Measurements from ENCODE around the gene IGDCC3.

Gene IGDCC3

GRCh38 chr15:65382146-65382491 is 4.3 kb upstream of the IGDCC3 start:
- no peak overlapping the region for H2BK15ac ChIP-seq (ENCODE audit: low read depth, poor library complexity, severe bottlenecking)
- H3K14ac ChIP-seq (ENCODE audit: low read length in 2 of 2), result no peak overlapping the region
- H2AFZ ChIP-seq (ENCODE audit: low read depth, low read length), result no peak overlapping the region
- peaks cover 5 to 57% of the 10 kb centered on the region in 2 experiments for H3K36me3 ChIP-seq (ENCODE audit: control insufficient read depth in 1 of 2, insufficient read depth in 2 of 2, low read depth in 1 of 2, low read length in 2 of 2)
- H2BK5ac ChIP-seq (ENCODE audit: low read depth, low read length, poor library complexity, severe bottlenecking), result no peak overlapping the region
- no peak overlapping the region for H3K23ac ChIP-seq (ENCODE audit: low read length in 2 of 2)
- H3K9me3 ChIP-seq (ENCODE audit: control insufficient read depth, low read length), result no peaks in the 10 kb centered on the region
- peaks cover 8 to 65% of the 10 kb centered on the region in 2 experiments for H3K27me3 ChIP-seq (ENCODE audit: control insufficient read depth in 1 of 2, insufficient read depth in 1 of 2, low read length in 2 of 2)
- no peaks in the 10 kb centered on the region for H3K79me1 ChIP-seq (replicated peaks; ENCODE audit: low read length, poor library complexity, severe bottlenecking)
- no peak overlapping the region for H3K18ac ChIP-seq (ENCODE audit: low read depth in 1 of 2, low read length in 2 of 2)
- no peak overlapping the region for H3K9ac ChIP-seq (ENCODE audit: low read length)
- no peak overlapping the region for H3K4ac ChIP-seq (ENCODE audit: low read depth in 1 of 2, low read length in 2 of 2)
- H2AK5ac ChIP-seq (ENCODE audit: low read length, severe bottlenecking), result no peak overlapping the region
- H2BK12ac ChIP-seq (ENCODE audit: low read length in 2 of 2), result no peak overlapping the region
- no peak overlapping the region for H4K8ac ChIP-seq (ENCODE audit: low read length)
- peaks cover 16% of the 10 kb centered on the region for H3K4me1 ChIP-seq (ENCODE audit: control insufficient read depth, insufficient read depth, low read depth, low read length)
- no peak for DNase-seq
- no peak overlapping the region for H3K4me2 ChIP-seq (ENCODE audit: low read length, poor library complexity, severe bottlenecking)
- H3K4me3 ChIP-seq (ENCODE audit: insufficient read depth in 1 of 2, low read depth in 1 of 2, low read length in 2 of 2), result no peak overlapping the region
- no peak overlapping the region for H4K91ac ChIP-seq (ENCODE audit: low read length)
- H2BK120ac ChIP-seq (ENCODE audit: low read depth, low read length), result no peak overlapping the region
- WGBS, result 90% methylated on average over 1 of the region's 6 CpGs
- no peak overlapping the region for H3K27ac ChIP-seq (ENCODE audit: low read length, poor library complexity, severe bottlenecking)

GRCh38 chr15:65381445-65382145 is 3.8 kb upstream of the IGDCC3 start:
- H3K79me1 ChIP-seq (replicated peaks; ENCODE audit: low read length, poor library complexity, severe bottlenecking), result no peaks in the 10 kb centered on the region
- no peak overlapping the region for H4K91ac ChIP-seq (ENCODE audit: low read length)
- H3K14ac ChIP-seq (ENCODE audit: low read length in 2 of 2), result no peak overlapping the region
- H3K27me3 ChIP-seq (ENCODE audit: control insufficient read depth in 1 of 2, insufficient read depth in 1 of 2, low read length in 2 of 2), result peaks cover 14 to 71% of the 10 kb centered on the region in 2 experiments
- H2BK15ac ChIP-seq (ENCODE audit: low read depth, poor library complexity, severe bottlenecking), result no peak overlapping the region
- H2BK5ac ChIP-seq (ENCODE audit: low read depth, low read length, poor library complexity, severe bottlenecking), result no peak overlapping the region
- DNase-seq, result no peak
- H4K8ac ChIP-seq (ENCODE audit: low read length), result no peak overlapping the region
- no peak overlapping the region for H3K23ac ChIP-seq (ENCODE audit: low read length in 2 of 2)
- H3K9ac ChIP-seq (ENCODE audit: low read length), result no peak overlapping the region
- no peak overlapping the region for H3K27ac ChIP-seq (ENCODE audit: low read length, poor library complexity, severe bottlenecking)
- no peak overlapping the region for H2BK120ac ChIP-seq (ENCODE audit: low read depth, low read length)
- no peaks in the 10 kb centered on the region for H3K9me3 ChIP-seq (ENCODE audit: control insufficient read depth, low read length)
- H2AFZ ChIP-seq (ENCODE audit: low read depth, low read length), result no peak overlapping the region
- no peak overlapping the region for H3K18ac ChIP-seq (ENCODE audit: low read depth in 1 of 2, low read length in 2 of 2)
- no peak overlapping the region for H3K4ac ChIP-seq (ENCODE audit: low read depth in 1 of 2, low read length in 2 of 2)
- no peak overlapping the region for H3K4me3 ChIP-seq (ENCODE audit: insufficient read depth in 1 of 2, low read depth in 1 of 2, low read length in 2 of 2)
- WGBS, result no CpG with 5 or more reads among the region's 1 CpG
- H3K4me1 ChIP-seq (ENCODE audit: control insufficient read depth, insufficient read depth, low read depth, low read length), result peaks cover 22% of the 10 kb centered on the region
- no peak overlapping the region for H3K4me2 ChIP-seq (ENCODE audit: low read length, poor library complexity, severe bottlenecking)
- no peak overlapping the region for H2BK12ac ChIP-seq (ENCODE audit: low read length in 2 of 2)
- H3K36me3 ChIP-seq (ENCODE audit: control insufficient read depth in 1 of 2, insufficient read depth in 2 of 2, low read depth in 1 of 2, low read length in 2 of 2), result peaks cover 5 to 52% of the 10 kb centered on the region in 2 experiments
- no peak overlapping the region for H2AK5ac ChIP-seq (ENCODE audit: low read length, severe bottlenecking)

DNA sequence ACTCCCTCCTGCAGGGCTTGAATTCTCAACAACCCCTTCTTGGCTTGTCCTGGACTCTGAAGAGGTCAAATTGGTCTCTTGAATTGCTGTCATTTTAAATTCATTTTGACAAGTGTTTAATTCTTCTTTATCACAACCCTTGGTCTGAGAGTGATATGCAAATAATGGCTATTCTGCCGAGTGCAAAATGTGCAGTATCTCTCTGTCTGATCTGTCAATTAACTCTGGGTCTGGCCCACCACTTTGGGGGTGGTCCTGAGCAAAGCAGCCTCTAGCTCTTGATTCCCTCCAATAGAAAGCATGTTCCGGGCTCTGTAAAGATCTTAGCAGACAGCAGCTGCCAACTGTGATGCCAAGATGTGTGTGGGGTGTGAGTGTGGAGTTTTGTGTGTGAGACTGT is 2.2 kb upstream of the IGDCC3 start:
- Histone ChIP-seq H4K8ac (ENCODE audit: low read length) (no peak overlapping the region), H2BK12ac (ENCODE audit: low read length in 2 of 2) (no peak overlapping the region), H2BK5ac (ENCODE audit: low read depth, low read length, poor library complexity, severe bottlenecking) (no peak overlapping the region), H2BK120ac (ENCODE audit: low read depth, low read length) (no peak overlapping the region), H3K4me2 (ENCODE audit: low read length, poor library complexity, severe bottlenecking) (no peak overlapping the region), H3K4ac (ENCODE audit: low read depth in 1 of 2, low read length in 2 of 2) (no peak overlapping the region), H2AK5ac (ENCODE audit: low read length, severe bottlenecking) (no peak overlapping the region), H3K36me3 (ENCODE audit: control insufficient read depth in 1 of 2, insufficient read depth in 2 of 2, low read depth in 1 of 2, low read length in 2 of 2) (peaks cover 5 to 36% of the 10 kb centered on the region in 2 experiments), H3K9me3 (ENCODE audit: control insufficient read depth, low read length) (no peaks in the 10 kb centered on the region), H2BK15ac (ENCODE audit: low read depth, poor library complexity, severe bottlenecking) (no peak overlapping the region), H3K79me1 (replicated peaks; ENCODE audit: low read length, poor library complexity, severe bottlenecking) (no peaks in the 10 kb centered on the region), H3K9ac (ENCODE audit: low read length) (no peak overlapping the region), H3K18ac (ENCODE audit: low read depth in 1 of 2, low read length in 2 of 2) (no peak overlapping the region), H3K14ac (ENCODE audit: low read length in 2 of 2) (no peak overlapping the region), H3K4me3 (ENCODE audit: insufficient read depth in 1 of 2, low read depth in 1 of 2, low read length in 2 of 2) (no peak overlapping the region), H3K23ac (ENCODE audit: low read length in 2 of 2) (no peak overlapping the region), H4K91ac (ENCODE audit: low read length) (no peak overlapping the region), H3K4me1 (ENCODE audit: control insufficient read depth, insufficient read depth, low read depth, low read length) (peaks cover 20% of the 10 kb centered on the region), H3K27ac (ENCODE audit: low read length, poor library complexity, severe bottlenecking) (no peak overlapping the region), H2AFZ (ENCODE audit: low read depth, low read length) (no peak overlapping the region), H3K27me3 (ENCODE audit: control insufficient read depth in 1 of 2, insufficient read depth in 1 of 2, low read length in 2 of 2) (peaks cover 30 to 86% of the 10 kb centered on the region in 2 experiments)
- no peak for DNase-seq
- WGBS, result 65% methylated on average over 2 of the region's 2 CpGs

GRCh38 chr15:65377105-65377975 is 462 bp downstream of the IGDCC3 start:
- H3K4ac ChIP-seq (ENCODE audit: low read depth in 1 of 2, low read length in 2 of 2), result peak overlapping the region; percentile 47 to 83
- H3K4me3 ChIP-seq (ENCODE audit: insufficient read depth in 1 of 2, low read depth in 1 of 2, low read length in 2 of 2), result peak overlapping the region; percentile 58 to 72
- H2BK12ac ChIP-seq (ENCODE audit: low read length in 2 of 2), result peak overlapping the region; percentile 28 to 87
- peak overlapping the region; percentile 1 to 97 for H3K14ac ChIP-seq (ENCODE audit: low read length in 2 of 2)
- no peak overlapping the region for H3K27ac ChIP-seq (ENCODE audit: low read length, poor library complexity, severe bottlenecking)
- peak overlapping the region; percentile 97 for H3K4me2 ChIP-seq (ENCODE audit: low read length, poor library complexity, severe bottlenecking)
- H3K9ac ChIP-seq (ENCODE audit: low read length), result no peak overlapping the region
- H3K27me3 ChIP-seq (ENCODE audit: control insufficient read depth in 1 of 2, insufficient read depth in 1 of 2, low read length in 2 of 2), result peaks cover 56 to 90% of the 10 kb centered on the region in 2 experiments
- H3K23ac ChIP-seq (ENCODE audit: low read length in 2 of 2), result peak overlapping the region in 1 of 2 experiments; percentile 66
- under 1% methylated on average over 63 of the region's 99 CpGs for WGBS
- H2BK15ac ChIP-seq (ENCODE audit: low read depth, poor library complexity, severe bottlenecking), result peak overlapping the region; percentile 58
- H2BK5ac ChIP-seq (ENCODE audit: low read depth, low read length, poor library complexity, severe bottlenecking), result no peak overlapping the region
- H3K18ac ChIP-seq (ENCODE audit: low read depth in 1 of 2, low read length in 2 of 2), result peak overlapping the region; percentile 79 to 89
- peaks cover 16% of the 10 kb centered on the region for H3K4me1 ChIP-seq (ENCODE audit: control insufficient read depth, insufficient read depth, low read depth, low read length)
- no peaks in the 10 kb centered on the region for H3K9me3 ChIP-seq (ENCODE audit: control insufficient read depth, low read length)
- H3K36me3 ChIP-seq (ENCODE audit: control insufficient read depth in 1 of 2, insufficient read depth in 2 of 2, low read depth in 1 of 2, low read length in 2 of 2), result peaks cover 0 to 11% of the 10 kb centered on the region in 2 experiments
- peak overlapping the region; percentile 10 for H2AFZ ChIP-seq (ENCODE audit: low read depth, low read length)
- DNase-seq, result peak; percentile 65
- no peak overlapping the region for H2AK5ac ChIP-seq (ENCODE audit: low read length, severe bottlenecking)
- H4K91ac ChIP-seq (ENCODE audit: low read length), result peak overlapping the region; percentile 91
- H3K79me1 ChIP-seq (replicated peaks; ENCODE audit: low read length, poor library complexity, severe bottlenecking), result no peaks in the 10 kb centered on the region
- peak overlapping the region; percentile 58 for H2BK120ac ChIP-seq (ENCODE audit: low read depth, low read length)
- peak overlapping the region; percentile 28 for H4K8ac ChIP-seq (ENCODE audit: low read length)

Data from mesenchymal stem cell (in vitro differentiated cells and primary cell).